ENCODE measurements around the gene ITGAD. TPM values are rescaled to one million over a fixed set of nuclear protein-coding genes. Genes with fewer than 3 reads are reported as not detected.

The ITGAD gene
- total RNA-seq, 8 experiments from 2014 or later, result 0.33 to 0.36 (median 0.35) TPM; not detected in 5

GRCh38 chr16:31400191-31400590 lies 7.1 kb downstream of the ITGAD start:
- in situ Hi-C loops (cut with MboI; ENCODE audit: low pct_unique_long_range_greater_than_20kb in 2 of 9, low sequenced_read_pairs in 9 of 9, unreplicated experiment in 9 of 9), result no loop called here
- no peak for ATAC-seq (replicated peaks in 6 of 8)
- 7 to 60% (median 49%) methylated on average over 1 to 2 of the region's 2 CpGs; no CpG with 5 or more reads in 6 of the 10 experiments for WGBS, 10 experiments

GRCh38 chr16:31401436-31401835 lies 8.3 kb downstream of the ITGAD start:
- H3K4me3 ChIP-seq, result no peak overlapping the region
- no peaks in the 10 kb centered on the region for H3K4me1 ChIP-seq (replicated peaks in 1 of 2)
- in situ Hi-C loops (cut with MboI; ENCODE audit: low pct_unique_long_range_greater_than_20kb in 2 of 9, low sequenced_read_pairs in 9 of 9, unreplicated experiment in 9 of 9), result no loop called here
- H3K27ac ChIP-seq, result no peak overlapping the region
- 53 to 83% (median 66%) methylated on average over 1 to 4 of the region's 11 CpGs; no CpG with 5 or more reads in 5 of the 10 experiments for WGBS, 10 experiments
- ATAC-seq (replicated peaks in 6 of 8), result no peak

More at GRCh38 chr16:31400191-31400590, 7.1 kb downstream of the ITGAD start:
- Histone ChIP-seq H3K27ac (no peak overlapping the region), H3K4me3 (no peak overlapping the region), H3K4me1 (replicated peaks in 1 of 2) (no peaks in the 10 kb centered on the region)

GRCh38 chr16:31402687-31403086 lies 9.6 kb downstream of the ITGAD start:
- H3K4me3 ChIP-seq, result no peak overlapping the region
- ATAC-seq (replicated peaks in 6 of 8), result peak in 2 of 8 experiments; percentile 10 to 45
- no peaks in the 10 kb centered on the region for H3K4me1 ChIP-seq (replicated peaks in 1 of 2)
- in situ Hi-C loops (cut with MboI; ENCODE audit: low pct_unique_long_range_greater_than_20kb in 2 of 9, low sequenced_read_pairs in 9 of 9, unreplicated experiment in 9 of 9), result no loop called here
- 20 to 92% (median 80%) methylated on average over 1 of the region's 1 CpG; no CpG with 5 or more reads in 4 of the 10 experiments for WGBS, 10 experiments
- H3K27ac ChIP-seq, result no peak overlapping the region

GRCh38 chr16:31403590-31404352 lies 10.6 kb downstream of the ITGAD start:
- in situ Hi-C loops (cut with MboI; ENCODE audit: low pct_unique_long_range_greater_than_20kb in 2 of 9, low sequenced_read_pairs in 9 of 9, unreplicated experiment in 9 of 9), result no loop called here
- Histone ChIP-seq H3K4me1 (replicated peaks in 1 of 2) (no peaks in the 10 kb centered on the region), H3K27ac (no peak overlapping the region), H3K4me3 (no peak overlapping the region)
- peak in 1 of 8 experiments; percentile 21 for ATAC-seq (replicated peaks in 6 of 8)
- 0 to 80% (median 69%) methylated on average over 1 to 7 of the region's 21 CpGs; no CpG with 5 or more reads in 4 of the 10 experiments for WGBS, 10 experiments

GRCh38 chr16:31404353-31405064 lies 11.4 kb downstream of the ITGAD start:
- Histone ChIP-seq H3K27ac (no peak overlapping the region), H3K4me3 (no peak overlapping the region), H3K4me1 (replicated peaks in 1 of 2) (no peaks in the 10 kb centered on the region)
- ATAC-seq (replicated peaks in 6 of 8), result peak in 3 of 8 experiments; percentile 28 to 97 (median 92)
- 33 to 88% (median 73%) methylated on average over 1 to 4 of the region's 9 CpGs; no CpG with 5 or more reads in 6 of the 10 experiments for WGBS, 10 experiments
- in situ Hi-C loops (cut with MboI; ENCODE audit: low pct_unique_long_range_greater_than_20kb in 2 of 9, low sequenced_read_pairs in 9 of 9, unreplicated experiment in 9 of 9), result no loop called here

GRCh38 chr16:31407406-31407805 lies 14.3 kb downstream of the ITGAD start:
- H3K27ac ChIP-seq, result no peak overlapping the region
- no peak for ATAC-seq (replicated peaks in 6 of 8)
- H3K4me1 ChIP-seq (replicated peaks in 1 of 2), result no peaks in the 10 kb centered on the region
- 17 to 87% (median 67%) methylated on average over 1 to 5 of the region's 8 CpGs; no CpG with 5 or more reads in 7 of the 10 experiments for WGBS, 10 experiments
- H3K4me3 ChIP-seq, result no peak overlapping the region
- in situ Hi-C loops (cut with MboI; ENCODE audit: low pct_unique_long_range_greater_than_20kb in 2 of 9, low sequenced_read_pairs in 9 of 9, unreplicated experiment in 9 of 9), result no loop called here

GRCh38 chr16:31409433-31409832 lies 16.3 kb downstream of the ITGAD start:
- WGBS, 10 experiments, result 20 to 83% (median 48%) methylated on average over 1 to 3 of the region's 3 CpGs; no CpG with 5 or more reads in 1 of the 10 experiments
- in situ Hi-C loops (cut with MboI; ENCODE audit: low pct_unique_long_range_greater_than_20kb in 2 of 9, low sequenced_read_pairs in 9 of 9, unreplicated experiment in 9 of 9), result no loop called here
- H3K4me3 ChIP-seq, result no peak overlapping the region
- H3K4me1 ChIP-seq (replicated peaks in 1 of 2), result no peaks in the 10 kb centered on the region
- no peak for ATAC-seq (replicated peaks in 6 of 8)
- no peak overlapping the region for H3K27ac ChIP-seq

- ATAC-seq (replicated peaks in 6 of 8), result no peak
- Histone ChIP-seq H3K4me1 (replicated peaks in 1 of 2) (no peaks in the 10 kb centered on the region), H3K4me3 (no peak overlapping the region), H3K27ac (no peak overlapping the region)
- in situ Hi-C loops (cut with MboI; ENCODE audit: low pct_unique_long_range_greater_than_20kb in 2 of 9, low sequenced_read_pairs in 9 of 9, unreplicated experiment in 9 of 9), result no loop called here
- 38 to 90% (median 78%) methylated on average over 1 to 3 of the region's 9 CpGs; no CpG with 5 or more reads in 7 of the 10 experiments for WGBS, 10 experiments
These were observed 16.9 kb downstream of the ITGAD start for GRCh38 chr16:31410082-31410481.

- peak in 3 of 8 experiments; percentile 35 to 75 (median 64) for ATAC-seq (replicated peaks in 6 of 8)
- in situ Hi-C loops (cut with MboI; ENCODE audit: low pct_unique_long_range_greater_than_20kb in 2 of 9, low sequenced_read_pairs in 9 of 9, unreplicated experiment in 9 of 9), result no loop called here
- Histone ChIP-seq H3K4me3 (no peak overlapping the region), H3K4me1 (replicated peaks in 1 of 2) (no peaks in the 10 kb centered on the region), H3K27ac (no peak overlapping the region)
- WGBS, 10 experiments, result 17 to 65% (median 40%) methylated on average over 1 to 5 of the region's 22 CpGs; no CpG with 5 or more reads in 1 of the 10 experiments
These were observed 18.1 kb downstream of the ITGAD start for GRCh38 chr16:31411024-31411844.

- 0 to 100% (median 60%) methylated on average over 1 to 5 of the region's 10 CpGs; no CpG with 5 or more reads in 2 of the 10 experiments for WGBS, 10 experiments
- ATAC-seq (replicated peaks in 6 of 8), result no peak
- in situ Hi-C loops (cut with MboI; ENCODE audit: low pct_unique_long_range_greater_than_20kb in 2 of 9, low sequenced_read_pairs in 9 of 9, unreplicated experiment in 9 of 9), result no loop called here
- Histone ChIP-seq H3K4me1 (replicated peaks in 1 of 2) (no peaks in the 10 kb centered on the region), H3K4me3 (no peak overlapping the region), H3K27ac (no peak overlapping the region)
These were observed 19.6 kb downstream of the ITGAD start for GRCh38 chr16:31412750-31413149.

GRCh38 chr16:31413381-31413780 lies 20.2 kb downstream of the ITGAD start:
- no peak overlapping the region for H3K27ac ChIP-seq
- no peak for ATAC-seq (replicated peaks in 6 of 8)
- in situ Hi-C loops (cut with MboI; ENCODE audit: low pct_unique_long_range_greater_than_20kb in 2 of 9, low sequenced_read_pairs in 9 of 9, unreplicated experiment in 9 of 9), result no loop called here
- 0 to 86% (median 70%) methylated on average over 2 to 5 of the region's 5 CpGs; no CpG with 5 or more reads in 3 of the 10 experiments for WGBS, 10 experiments
- no peaks in the 10 kb centered on the region for H3K4me1 ChIP-seq (replicated peaks in 1 of 2)
- no peak overlapping the region for H3K4me3 ChIP-seq

- in situ Hi-C loops (cut with MboI; ENCODE audit: low pct_unique_long_range_greater_than_20kb in 2 of 9, low sequenced_read_pairs in 9 of 9, unreplicated experiment in 9 of 9), result no loop called here
These were observed 20.8 kb downstream of the ITGAD start for GRCh38 chr16:31413943-31414342.

More at GRCh38 chr16:31413943-31414342, 20.8 kb downstream of the ITGAD start:
- H3K4me3 ChIP-seq, result no peak overlapping the region
- no peak overlapping the region for H3K27ac ChIP-seq
- no peaks in the 10 kb centered on the region for H3K4me1 ChIP-seq (replicated peaks in 1 of 2)
- WGBS, 10 experiments, result 29 to 95% (median 65%) methylated on average over 2 to 4 of the region's 4 CpGs
- ATAC-seq (replicated peaks in 6 of 8), result no peak

Data from motor neuron (in vitro differentiated cells).